GM19467 (cell line): ENCODE data around the gene RIT1.

Experiments used
- ATAC-seq: cut with Tn5 transposase; IDR thresholded peaks from one replicate; pipeline ENCODE4 v1.9.1; 2021; ENCODE audit warnings: mild to moderate bottlenecking, moderate library complexity; ENCODE audit not compliant: unreplicated experiment

The RIT1 gene

GRCh38 chr1:155911156-155912055, at the start of gene RIT1:
TSS of gene RIT1 (minus strand) at chr1:155911349. CDS start at chr1:155910761, 588 bp downstream.
- peak; percentile 79 for ATAC-seq

GRCh38 chr1:155960081-155960745, 49.1 kb upstream of the RIT1 start:
- ATAC-seq: no peak

GRCh38 chr1:155957411-155957915, 46.3 kb upstream of the RIT1 start:
- no peak for ATAC-seq

- ATAC-seq: no peak
These were observed 43.5 kb upstream of the RIT1 start for GRCh38 chr1:155954645-155955044.

GRCh38 chr1:155952505-155952890, 41.3 kb upstream of the RIT1 start:
- ATAC-seq: no peak

DNA sequence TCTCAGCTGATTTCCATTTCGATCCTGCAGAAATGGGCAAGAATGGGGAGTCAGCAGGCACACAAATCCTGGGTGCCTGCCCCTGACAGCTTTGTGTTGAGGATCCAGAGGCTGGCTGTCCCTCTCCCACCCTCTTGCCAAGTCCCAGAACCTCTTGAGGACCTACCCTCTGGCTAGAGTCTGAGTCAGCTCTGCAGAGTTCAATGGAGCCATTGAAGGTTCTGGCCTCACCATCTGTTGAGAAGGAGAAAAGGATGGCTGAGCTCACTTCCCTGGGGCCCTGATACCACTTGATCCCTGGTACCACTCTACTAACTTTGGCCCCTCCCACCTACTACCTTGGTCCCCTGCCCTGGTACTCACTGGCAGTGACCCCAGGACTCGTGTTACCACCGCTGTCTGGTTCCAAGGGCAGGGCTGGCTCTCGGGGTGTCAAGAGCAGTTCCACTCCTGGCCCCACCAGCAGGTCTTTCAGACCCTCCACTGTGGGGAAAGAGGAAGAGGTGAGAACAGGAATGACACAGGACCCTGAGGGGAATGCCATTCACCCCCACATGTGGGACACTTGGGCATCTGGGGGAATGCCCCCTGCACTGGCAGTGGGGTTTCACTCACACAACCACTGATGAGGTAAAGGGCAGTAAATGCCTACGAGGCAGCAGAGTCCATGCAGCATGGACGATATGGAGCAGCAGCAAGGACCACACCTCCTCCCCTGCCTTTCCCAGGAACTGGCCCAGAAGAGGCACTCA, 40.8 kb upstream of the RIT1 start:
- ATAC-seq: no peak

GRCh38 chr1:155950829-155951228, 39.7 kb upstream of the RIT1 start:
- ATAC-seq: no peak

GRCh38 chr1:155947741-155948140, 36.6 kb upstream of the RIT1 start:
- ATAC-seq: no peak

- ATAC-seq: no peak
These were observed 36.1 kb upstream of the RIT1 start for GRCh38 chr1:155947292-155947691.

- no peak for ATAC-seq
These were observed 35.6 kb upstream of the RIT1 start for GRCh38 chr1:155946633-155947219.

- ATAC-seq: no peak
These were observed 33.3 kb upstream of the RIT1 start for GRCh38 chr1:155944444-155944799.

- ATAC-seq: no peak
These were observed 31.5 kb upstream of the RIT1 start for GRCh38 chr1:155942578-155943141.

DNA sequence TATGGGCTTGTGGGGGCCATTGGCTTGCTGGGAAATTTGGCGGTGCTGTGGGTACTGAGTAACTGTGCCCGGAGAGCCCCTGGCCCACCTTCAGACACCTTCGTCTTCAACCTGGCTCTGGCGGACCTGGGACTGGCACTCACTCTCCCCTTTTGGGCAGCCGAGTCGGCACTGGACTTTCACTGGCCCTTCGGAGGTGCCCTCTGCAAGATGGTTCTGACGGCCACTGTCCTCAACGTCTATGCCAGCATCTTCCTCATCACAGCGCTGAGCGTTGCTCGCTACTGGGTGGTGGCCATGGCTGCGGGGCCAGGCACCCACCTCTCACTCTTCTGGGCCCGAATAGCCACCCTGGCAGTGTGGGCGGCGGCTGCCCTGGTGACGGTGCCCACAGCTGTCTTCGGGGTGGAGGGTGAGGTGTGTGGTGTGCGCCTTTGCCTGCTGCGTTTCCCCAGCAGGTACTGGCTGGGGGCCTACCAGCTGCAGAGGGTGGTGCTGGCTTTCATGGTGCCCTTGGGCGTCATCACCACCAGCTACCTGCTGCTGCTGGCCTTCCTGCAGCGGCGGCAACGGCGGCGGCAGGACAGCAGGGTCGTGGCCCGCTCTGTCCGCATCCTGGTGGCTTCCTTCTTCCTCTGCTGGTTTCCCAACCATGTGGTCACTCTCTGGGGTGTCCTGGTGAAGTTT, 30.8 kb upstream of the RIT1 start:
- no peak for ATAC-seq

GRCh38 chr1:155940993-155941844, 30.1 kb upstream of the RIT1 start, which contains the start of gene RXFP4:
TSS of gene RXFP4 (plus strand) at chr1:155941638. CDS start at chr1:155941710, 72 bp downstream.
- ATAC-seq: no peak

DNA sequence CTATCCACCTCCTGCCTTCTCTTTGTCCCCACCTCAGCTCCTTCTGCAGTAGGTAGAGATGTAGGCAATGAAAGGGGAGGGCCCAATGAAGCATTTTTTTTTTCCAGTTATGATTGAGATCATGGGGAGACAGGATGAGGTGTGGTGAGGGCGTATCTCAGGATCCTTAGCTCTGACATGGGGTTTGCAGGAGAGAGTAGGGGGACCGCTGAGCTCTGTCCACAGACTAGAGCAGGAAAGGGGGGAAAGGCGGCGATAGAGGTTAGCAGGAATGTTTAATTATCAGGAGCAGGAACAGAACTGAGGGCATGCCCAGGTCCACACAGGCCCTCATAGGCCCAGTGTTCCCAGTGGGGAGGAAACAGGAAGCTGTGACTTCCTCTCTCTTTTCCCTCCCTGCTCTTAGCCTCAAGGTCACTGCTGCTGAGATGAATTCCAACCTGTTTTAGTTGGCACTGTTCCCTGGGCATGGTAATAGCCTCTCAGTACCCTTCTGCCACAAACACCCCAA, 29.4 kb upstream of the RIT1 start:
- ATAC-seq: no peak

- ATAC-seq: no peak
These were observed 27.1 kb upstream of the RIT1 start for GRCh38 chr1:155938220-155938627.

- ATAC-seq: no peak
These were observed 23.9 kb upstream of the RIT1 start for GRCh38 chr1:155934936-155935590.
